B cell (primary cell): ENCODE measurements around the gene MROH9. TPM values are rescaled to one million over a fixed set of nuclear protein-coding genes. Genes with fewer than 3 reads are reported as not detected.

ENCODE experiments used
- ATAC-seq: fragments of 200-7000 bp; cut with Tn5 transposase; one replicate; pipeline ENCODE4 v1.10.0; 2021; ENCODE audit warnings: low read depth, mild to moderate bottlenecking, moderate number of reproducible peaks, moderate library complexity
- CTCF ChIA-PET: fragments of 350-600 bp; sonication (Branson Sonifier 250); formaldehyde crosslinking; loops from one replicate; lab custom pipeline; 2021; ENCODE audit warnings: antibody characterized with exemption, inconsistent platforms; lab: Charles Lee
- POLR2A ChIA-PET: fragments of 350-600 bp; sonication (Branson Sonifier 250); formaldehyde crosslinking; loops from one replicate; lab custom pipeline; 2021; ENCODE audit warnings: antibody characterized with exemption; lab: Charles Lee
- DNase-seq: peaks from one replicate; pipeline ENCODE4 v3.0.0; 2013
- H2AFZ ChIP-seq: 2 replicates; pipeline ENCODE4 v1.6.1; 2012; ENCODE audit warnings: mild to moderate bottlenecking, low read depth, low read length; ENCODE audit not compliant: insufficient read depth, poor library complexity, severe bottlenecking
- H3K27ac ChIP-seq, 2 donors: 1 replicate in 1 of 2; 2 replicates in 1 of 2; pipeline ENCODE4 v1.5.1; 2012 to 2013; ENCODE audit warnings: low read length in 2 of 2, mild to moderate bottlenecking in 2 of 2, moderate library complexity in 1 of 2
- H3K27me3 ChIP-seq, 4 experiments: fragments of 200-600 bp in 1 of 4; sonication (generic) in 1 of 4; replicated peaks in 1 of 4; 1 replicate in 2 of 4; 2 replicates in 2 of 4; pipeline versions ENCODE4 v1.6.1 to v1.7.0; 2013 to 2016; ENCODE audit warnings: low read length in 3 of 4, mild to moderate bottlenecking in 2 of 4, mixed read lengths in 1 of 4, moderate library complexity in 1 of 4; ENCODE audit not compliant: insufficient read depth in 4 of 4, control insufficient read depth in 3 of 4; ENCODE audit errors: control extremely low read depth in 1 of 4
- H3K36me3 ChIP-seq, 2 experiments: replicated peaks in 1 of 2; 1 replicate in 1 of 2; 2 replicates in 1 of 2; pipeline versions ENCODE4 v1.6.1 to v1.7.1; 2013; ENCODE audit warnings: low read length in 1 of 2; ENCODE audit not compliant: insufficient read depth in 2 of 2, control insufficient read depth in 1 of 2; ENCODE audit errors: control extremely low read depth in 1 of 2, extremely low read depth in 1 of 2
- H3K4me1 ChIP-seq, 2 donors: fragments of 200-600 bp in 1 of 2; sonication (generic) in 1 of 2; 1 replicate in 1 of 2; 2 replicates in 1 of 2; pipeline versions ENCODE4 v1.5.1 to v1.6.1; 2013 to 2017; ENCODE audit warnings: low read length in 2 of 2; ENCODE audit not compliant: control insufficient read depth in 2 of 2, insufficient read depth in 2 of 2
- H3K4me2 ChIP-seq: replicated peaks from 2 replicates; pipeline ENCODE3; 2012; ENCODE audit warnings: mild to moderate bottlenecking, low read depth, low read length; ENCODE audit not compliant: poor library complexity, severe bottlenecking
- H3K4me3 ChIP-seq, 5 experiments: fragments of 200-600 bp in 1 of 5; sonication (generic) in 1 of 5; 1 replicate in 3 of 5; 2 replicates in 2 of 5; pipeline versions ENCODE4 v1.5.1 to v1.7.0; 2011 to 2016; ENCODE audit warnings: low read length in 4 of 5, mild to moderate bottlenecking in 4 of 5, low read depth in 2 of 5, control low read depth in 1 of 5, moderate library complexity in 1 of 5; ENCODE audit not compliant: insufficient read depth in 1 of 5; ENCODE audit errors: control extremely low read depth in 1 of 5, extremely low read depth in 1 of 5
- H3K79me2 ChIP-seq: fragments of 200-600 bp; sonication (generic); one replicate; pipeline ENCODE4 v1.6.0; 2016; ENCODE audit warnings: low read length; ENCODE audit not compliant: control insufficient read depth, insufficient read depth
- H3K9ac ChIP-seq: fragments of 200-600 bp; sonication (generic); 2 replicates; pipeline ENCODE4 v1.6.1; 2017; ENCODE audit warnings: mild to moderate bottlenecking, low read length, moderate library complexity
- H3K9me3 ChIP-seq, 3 donors: one replicate each; pipeline versions ENCODE4 v1.6.1 to v1.7.1; 2013; ENCODE audit warnings: low read length in 2 of 3; ENCODE audit not compliant: control insufficient read depth in 2 of 3, insufficient read depth in 1 of 3; ENCODE audit errors: control extremely low read depth in 1 of 3
- H4K20me1 ChIP-seq: 2 replicates; pipeline ENCODE4 v1.6.0; 2012; ENCODE audit warnings: mild to moderate bottlenecking, low read length; ENCODE audit not compliant: insufficient read depth, control insufficient read depth, poor library complexity, severe bottlenecking
- H3K27ac Mint-ChIP-seq: one replicate; pipeline ENCODE4 v1.8.0; 2021; ENCODE audit warnings: mixed read lengths
- H3K27me3 Mint-ChIP-seq: one replicate; pipeline ENCODE4 v1.8.0; 2021; ENCODE audit warnings: mixed read lengths
- H3K4me1 Mint-ChIP-seq: one replicate; pipeline ENCODE4 v1.8.0; 2021; ENCODE audit warnings: mixed read lengths
- H3K4me3 Mint-ChIP-seq: one replicate; pipeline ENCODE4 v1.8.0; 2021; ENCODE audit warnings: mixed read lengths
- H3K9me3 Mint-ChIP-seq: one replicate; pipeline ENCODE4 v1.8.0; 2022; ENCODE audit warnings: mixed read lengths; ENCODE audit not compliant: insufficient read depth
- EZH2 ChIP-seq: IDR thresholded peaks from 2 replicates; pipeline ENCODE4 v1.6.1; 2012; ENCODE audit warnings: borderline replicate concordance, low read depth, mild to moderate bottlenecking, moderate library complexity, low read length; ENCODE audit not compliant: insufficient read depth, poor library complexity, severe bottlenecking
- WGBS: methylation state at CpG from one replicate; pipeline ENCODE4 v1.1.5; 2013; ENCODE audit warnings: missing lambda C conversion rate; ENCODE audit not compliant: insufficient coverage; 5-methylcytosine and 5-hydroxymethylcytosine counted together
- intact Hi-C: fragments of 100-400 bp; cut with micrococcal nuclease; formaldehyde crosslinking; loops from one replicate; pipeline ENCODE4 v1.10.0; 2022
- polyA plus RNA-seq: library from polyadenylated mRNA; depleted of rRNA; stranded (reverse); fragments of >200 nt; gene quantifications from 2 replicates; pipeline ENCODE4 v1.2.3, GENCODE V29; 2012
- total RNA-seq, 2 donors: library from RNA; stranded (reverse); fragments of 120-200 nt in 1 of 2; gene quantifications; 1 replicate in 1 of 2; 2 replicates in 1 of 2; pipeline versions ENCODE4 v1.2.3 to v1.2.4, GENCODE V29; 2013 to 2022
- TF ChIP-seq, protein P1 (sequence below): fragments of 200-600 bp; IDR thresholded peaks from one replicate; pipeline ENCODE4 v1.8.0; 2022; ENCODE audit warnings: antibody characterized with exemption, mild to moderate bottlenecking

Gene MROH9
- total and polyA plus RNA-seq, 2 donors (not counting 1 experiment from before 2014, with no cell fraction given): not detected

GRCh38 chr1:171062902-171063301, 127.6 kb downstream of the MROH9 start:
- Histone ChIP-seq H3K36me3 (no peaks in the 10 kb centered on the region), H3K4me2 (no peak overlapping the region), H3K9me3 (peaks cover 0 to 1% (median 0%) of the 10 kb centered on the region in 3 donors), H3K4me1 (no peaks in the 10 kb centered on the region), H4K20me1 (no peaks in the 10 kb centered on the region), H3K4me3 (no peak overlapping the region), H3K27me3 (no peaks in the 10 kb centered on the region), H3K9ac (no peak overlapping the region), H3K79me2 (no peaks in the 10 kb centered on the region), H3K27ac (no peak overlapping the region), H2AFZ (no peak overlapping the region)
- no peak overlapping the region for H3K4me3 Mint-ChIP-seq
- peaks cover 3% of the 10 kb centered on the region for H3K27me3 Mint-ChIP-seq
- no peaks in the 10 kb centered on the region for H3K4me1 Mint-ChIP-seq
- ChIA-PET CTCF (no interaction called here), POLR2A (no interaction called here)
- 100% methylated on average over 1 of the region's 4 CpGs for WGBS
- H3K9me3 Mint-ChIP-seq: peaks cover 3% of the 10 kb centered on the region
- no peak for DNase-seq
- no peak for TF ChIP-seq EZH2
- TF ChIP-seq, protein P1, sequence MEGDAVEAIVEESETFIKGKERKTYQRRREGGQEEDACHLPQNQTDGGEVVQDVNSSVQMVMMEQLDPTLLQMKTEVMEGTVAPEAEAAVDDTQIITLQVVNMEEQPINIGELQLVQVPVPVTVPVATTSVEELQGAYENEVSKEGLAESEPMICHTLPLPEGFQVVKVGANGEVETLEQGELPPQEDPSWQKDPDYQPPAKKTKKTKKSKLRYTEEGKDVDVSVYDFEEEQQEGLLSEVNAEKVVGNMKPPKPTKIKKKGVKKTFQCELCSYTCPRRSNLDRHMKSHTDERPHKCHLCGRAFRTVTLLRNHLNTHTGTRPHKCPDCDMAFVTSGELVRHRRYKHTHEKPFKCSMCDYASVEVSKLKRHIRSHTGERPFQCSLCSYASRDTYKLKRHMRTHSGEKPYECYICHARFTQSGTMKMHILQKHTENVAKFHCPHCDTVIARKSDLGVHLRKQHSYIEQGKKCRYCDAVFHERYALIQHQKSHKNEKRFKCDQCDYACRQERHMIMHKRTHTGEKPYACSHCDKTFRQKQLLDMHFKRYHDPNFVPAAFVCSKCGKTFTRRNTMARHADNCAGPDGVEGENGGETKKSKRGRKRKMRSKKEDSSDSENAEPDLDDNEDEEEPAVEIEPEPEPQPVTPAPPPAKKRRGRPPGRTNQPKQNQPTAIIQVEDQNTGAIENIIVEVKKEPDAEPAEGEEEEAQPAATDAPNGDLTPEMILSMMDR: no peak
- intact Hi-C loops: no loop called here
- no peak for ATAC-seq
- H3K27ac Mint-ChIP-seq: no peak overlapping the region

- DNase-seq: no peak
- Histone ChIP-seq H3K79me2 (no peaks in the 10 kb centered on the region), H2AFZ (no peak overlapping the region), H3K36me3 (no peaks in the 10 kb centered on the region), H3K27me3 (no peaks in the 10 kb centered on the region), H3K4me3 (no peak overlapping the region), H3K9me3 (no peaks in the 10 kb centered on the region), H3K4me1 (no peaks in the 10 kb centered on the region), H3K27ac (no peak overlapping the region), H3K4me2 (no peak overlapping the region), H3K9ac (no peak overlapping the region), H4K20me1 (no peaks in the 10 kb centered on the region)
- Mint-ChIP-seq H3K27ac (no peak overlapping the region), H3K27me3 (no peaks in the 10 kb centered on the region), H3K4me3 (no peak overlapping the region), H3K4me1 (no peaks in the 10 kb centered on the region), H3K9me3 (no peaks in the 10 kb centered on the region)
- intact Hi-C loops: no loop called here
- ChIA-PET CTCF (interaction anchor here (0.7 kb wide), 1 partner anchor 36 kb away, joined by 4 read pairs; no protein-coding TSS in a partner anchor), POLR2A (interaction anchor here (0.7 kb wide), 1 partner anchor 176 kb away, joined by 3 read pairs; no protein-coding TSS in a partner anchor)
- no CpG with 5 or more reads among the region's 3 CpGs for WGBS
- TF ChIP-seq, protein P1: no peak
- no peak for TF ChIP-seq EZH2
- ATAC-seq: no peak
Observed at GRCh38 chr1:171075041-171075440, 139.7 kb downstream of the MROH9 start.
